Activated CD8-positive, alpha-beta memory T cell treated with anti-CD3 and anti-CD28 coated beads for 48 hours (primary cell): ENCODE results near the gene VPS13D.

Experiments used
- DNase-seq, 3 experiments: peaks; one replicate each; pipeline ENCODE4 v3.0.0-alpha.2; 2020; ENCODE audit warnings: low read depth in 2 of 3, low spot score in 2 of 3

The VPS13D gene

GRCh38 chr1:12229835-12230548 lies at the start of gene VPS13D:
Gene VPS13D, plus strand, starts transcription at chr1:12230030. Its CDS starts 4,237 bp downstream, at chr1:12234267.
- peak; percentile 76 to 77 (median 76) for DNase-seq

GRCh38 chr1:12180315-12180714 lies 49.5 kb upstream of the VPS13D start:
- DNase-seq: no peak

- no peak for DNase-seq
Observed at GRCh38 chr1:12180903-12181302, 48.9 kb upstream of the VPS13D start.

- no peak for DNase-seq
Observed at GRCh38 chr1:12181568-12181967, 48.3 kb upstream of the VPS13D start.

- no peak for DNase-seq
Observed at GRCh38 chr1:12182410-12182984, 47.3 kb upstream of the VPS13D start.

- no peak for DNase-seq
Observed at GRCh38 chr1:12183095-12183794, 46.6 kb upstream of the VPS13D start.

- DNase-seq: no peak
Observed at GRCh38 chr1:12184008-12184681, 45.7 kb upstream of the VPS13D start.

GRCh38 chr1:12185036-12185917 lies 44.6 kb upstream of the VPS13D start:
- DNase-seq: no peak

GRCh38 chr1:12185918-12186678 lies 43.7 kb upstream of the VPS13D start:
- DNase-seq: no peak

GRCh38 chr1:12186679-12186985 lies 43.2 kb upstream of the VPS13D start:
- DNase-seq: no peak

- DNase-seq: no peak
Observed at GRCh38 chr1:12188115-12188514, 41.7 kb upstream of the VPS13D start.

- no peak for DNase-seq
Observed at GRCh38 chr1:12188657-12189327, 41.0 kb upstream of the VPS13D start.

- DNase-seq: no peak
Observed at GRCh38 chr1:12189328-12189682, 40.5 kb upstream of the VPS13D start.

GRCh38 chr1:12191242-12192032 lies 38.4 kb upstream of the VPS13D start:
- DNase-seq: no peak

- DNase-seq: no peak
Observed at GRCh38 chr1:12194666-12195216, 35.1 kb upstream of the VPS13D start.

- no peak for DNase-seq
Observed at GRCh38 chr1:12195416-12195815, 34.4 kb upstream of the VPS13D start.

GRCh38 chr1:12196641-12197482 lies 33.0 kb upstream of the VPS13D start:
- no peak for DNase-seq

- DNase-seq: no peak
Observed at GRCh38 chr1:12197483-12197880, 32.3 kb upstream of the VPS13D start.
